Measurements from ENCODE around the gene SURF1. TPM values are rescaled to one million over a fixed set of nuclear protein-coding genes. Genes with fewer than 3 reads are reported as not detected.

Gene SURF1
- total and polyA plus RNA-seq, 10 of the 15 experiments (the other 5 are each of a cell fraction or from before 2014, with no cell fraction given) = 17.9 to 46.4 (median 29.6) TPM

- Histone ChIP-seq H4K20me1 (ENCODE audit: control insufficient read depth, insufficient read depth) (no peaks in the 10 kb centered on the region; the same call in 1 of the 2 replicates), H3K79me2 (ENCODE audit: control insufficient read depth, insufficient read depth, low read length) (no peaks in the 10 kb centered on the region), H3K4me3 (no peak overlapping the region), H3K36me3 (ENCODE audit: control insufficient read depth in 2 of 2, insufficient read depth in 2 of 2, low read length in 1 of 2) (peaks cover 4 to 11% of the 10 kb centered on the region in 2 experiments; a peak in 3 of 4 replicates), H2AFZ (ENCODE audit: control insufficient read depth, low read depth, low read length) (no peak overlapping the region), H3K4me1 (ENCODE audit: control insufficient read depth, insufficient read depth, low read length) (no peaks in the 10 kb centered on the region), H3K9ac (ENCODE audit: control insufficient read depth, insufficient read depth, low read length) (no peak overlapping the region), H3K27me3 (replicated peaks in 1 of 2; ENCODE audit: control insufficient read depth in 2 of 2, insufficient read depth in 2 of 2, low read length in 1 of 2) (no peaks in the 10 kb centered on the region), H3K4me2 (ENCODE audit: control insufficient read depth, insufficient read depth) (no peak overlapping the region), H3K9me3 (replicated peaks; ENCODE audit: control insufficient read depth, insufficient read depth, low read length) (no peaks in the 10 kb centered on the region), H3K27ac (ENCODE audit: control insufficient read depth, insufficient read depth) (no peak overlapping the region)
- TF ChIP-seq, protein P1, sequence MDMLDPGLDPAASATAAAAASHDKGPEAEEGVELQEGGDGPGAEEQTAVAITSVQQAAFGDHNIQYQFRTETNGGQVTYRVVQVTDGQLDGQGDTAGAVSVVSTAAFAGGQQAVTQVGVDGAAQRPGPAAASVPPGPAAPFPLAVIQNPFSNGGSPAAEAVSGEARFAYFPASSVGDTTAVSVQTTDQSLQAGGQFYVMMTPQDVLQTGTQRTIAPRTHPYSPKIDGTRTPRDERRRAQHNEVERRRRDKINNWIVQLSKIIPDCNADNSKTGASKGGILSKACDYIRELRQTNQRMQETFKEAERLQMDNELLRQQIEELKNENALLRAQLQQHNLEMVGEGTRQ (IDR thresholded peaks at IDR 0.05; ENCODE audit: borderline replicate concordance, low read depth, low read length) = no peak
- 0 out of 2 replicates have a peak, but pooled peaks have one; percentile 40 for TF ChIP-seq POLR2A (IDR thresholded peaks at IDR 0.05; ENCODE audit: low read depth, low read length)
- no peak for FAIRE-seq
- ChIA-PET SMC1A (ENCODE audit: uncharacterized antibody, unreplicated experiment) (no interaction called here), POLR2A (no interaction called here), CTCF (interaction anchor here (1.0 to 2.0 kb wide), 5 partner anchors 15 to 214 kb away, joined by 3 to 6 read pairs (median 5); no protein-coding TSS in a partner anchor), RAD21 (ENCODE audit: unreplicated experiment) (interaction anchor here (1.0 to 1.3 kb wide), 2 partner anchors 21 to 78 kb away, joined by 3 read pairs; no protein-coding TSS in a partner anchor)
- intact Hi-C loops (cut with micrococcal nuclease; ENCODE audit: unreplicated experiment) (no loop called here), in situ Hi-C loops (cut with MboI) (no loop called here)
- ATAC-seq = no peak
- 81% methylated on average over 10 of the region's 12 CpGs for WGBS (ENCODE audit: insufficient coverage, insufficient replicate concordance, low lambda C conversion rate, missing lambda C conversion rate)
- no peak for DNase-seq (ENCODE audit: low read depth, low spot score)
- BruUV-seq (replicated peaks) = no TSS peak
Measured at GRCh38 chr9:133400292-133400691, 44.0 kb upstream of the SURF1 start.

DNA sequence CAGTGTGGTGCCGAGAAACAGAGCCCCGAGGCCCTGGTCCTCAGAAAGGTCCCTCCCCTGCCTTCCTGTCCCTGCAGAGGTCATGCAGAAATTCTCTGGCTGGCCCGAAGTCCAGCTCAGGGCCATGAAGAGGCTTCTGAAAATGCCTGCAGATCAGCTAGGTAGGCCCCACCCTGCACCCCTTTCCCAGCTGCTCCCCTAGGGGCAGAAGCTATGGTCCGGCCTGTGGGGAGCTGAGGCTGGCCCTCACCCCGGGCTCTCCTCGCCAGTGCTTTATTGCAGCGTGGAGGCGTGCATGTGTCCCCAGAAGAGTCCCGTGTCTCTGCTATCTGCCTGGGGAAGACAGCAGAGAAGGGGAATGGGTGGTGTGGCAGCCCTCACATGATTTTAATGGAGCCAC is 41.6 kb upstream of the SURF1 start:
- RAD21 ChIA-PET (ENCODE audit: unreplicated experiment) = no interaction called here
- POLR2A ChIA-PET = no interaction called here
- intact Hi-C loops (cut with micrococcal nuclease; ENCODE audit: unreplicated experiment) = no loop called here
- Histone ChIP-seq H3K27me3 (replicated peaks in 1 of 2; ENCODE audit: control insufficient read depth in 2 of 2, insufficient read depth in 2 of 2, low read length in 1 of 2) (no peaks in the 10 kb centered on the region), H2AFZ (ENCODE audit: control insufficient read depth, low read depth, low read length) (no peak overlapping the region), H3K9me3 (replicated peaks; ENCODE audit: control insufficient read depth, insufficient read depth, low read length) (no peaks in the 10 kb centered on the region), H3K9ac (ENCODE audit: control insufficient read depth, insufficient read depth, low read length) (no peak overlapping the region), H3K4me1 (ENCODE audit: control insufficient read depth, insufficient read depth, low read length) (no peaks in the 10 kb centered on the region), H3K27ac (ENCODE audit: control insufficient read depth, insufficient read depth) (no peak overlapping the region), H4K20me1 (ENCODE audit: control insufficient read depth, insufficient read depth) (no peaks in the 10 kb centered on the region), H3K4me3 (no peak overlapping the region), H3K36me3 (ENCODE audit: control insufficient read depth in 2 of 2, insufficient read depth in 2 of 2, low read length in 1 of 2) (no peaks in the 10 kb centered on the region; a peak in 1 of 4 replicates), H3K4me2 (ENCODE audit: control insufficient read depth, insufficient read depth) (no peak overlapping the region), H3K79me2 (ENCODE audit: control insufficient read depth, insufficient read depth, low read length) (no peaks in the 10 kb centered on the region)
- SMC1A ChIA-PET (ENCODE audit: uncharacterized antibody, unreplicated experiment) = no interaction called here
- CTCF ChIA-PET = interaction anchor here (1.3 to 3.2 kb wide), 2 partner anchors 40 to 212 kb away, joined by 4 to 13 read pairs; no protein-coding TSS in a partner anchor
- ATAC-seq = no peak
- 66% methylated on average over 9 of the region's 9 CpGs for WGBS (ENCODE audit: insufficient coverage, insufficient replicate concordance, low lambda C conversion rate, missing lambda C conversion rate)
- FAIRE-seq = no peak
- peak; percentile 41; the same call in 1 of the 2 replicates for TF ChIP-seq POLR2A (IDR thresholded peaks at IDR 0.05; ENCODE audit: low read depth, low read length)
- no peak for TF ChIP-seq ZNF274 (IDR thresholded peaks at IDR 0.05; ENCODE audit: insufficient read depth, insufficient read length)
- TF ChIP-seq, protein P2, sequence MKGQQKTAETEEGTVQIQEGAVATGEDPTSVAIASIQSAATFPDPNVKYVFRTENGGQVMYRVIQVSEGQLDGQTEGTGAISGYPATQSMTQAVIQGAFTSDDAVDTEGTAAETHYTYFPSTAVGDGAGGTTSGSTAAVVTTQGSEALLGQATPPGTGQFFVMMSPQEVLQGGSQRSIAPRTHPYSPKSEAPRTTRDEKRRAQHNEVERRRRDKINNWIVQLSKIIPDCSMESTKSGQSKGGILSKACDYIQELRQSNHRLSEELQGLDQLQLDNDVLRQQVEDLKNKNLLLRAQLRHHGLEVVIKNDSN (IDR thresholded peaks at IDR 0.05; ENCODE audit: borderline replicate concordance, extremely low read length, insufficient read depth, low read depth, low read length) = no peak
- no peak for TF ChIP-seq ZNF207 (IDR thresholded peaks at IDR 0.05; ENCODE audit: borderline replicate concordance)
- TF ChIP-seq CBX3 (IDR thresholded peaks at IDR 0.05; ENCODE audit: borderline replicate concordance, low read depth) = no peak
- TF ChIP-seq CREB1 (IDR thresholded peaks at IDR 0.05; ENCODE audit: low read depth) = no peak
- in situ Hi-C loops (cut with MboI) = no loop called here
- no peak for DNase-seq (ENCODE audit: low read depth, low spot score)
- no TSS peak for BruUV-seq (replicated peaks)
